ENCODE data around the gene AQP5.

DNA sequence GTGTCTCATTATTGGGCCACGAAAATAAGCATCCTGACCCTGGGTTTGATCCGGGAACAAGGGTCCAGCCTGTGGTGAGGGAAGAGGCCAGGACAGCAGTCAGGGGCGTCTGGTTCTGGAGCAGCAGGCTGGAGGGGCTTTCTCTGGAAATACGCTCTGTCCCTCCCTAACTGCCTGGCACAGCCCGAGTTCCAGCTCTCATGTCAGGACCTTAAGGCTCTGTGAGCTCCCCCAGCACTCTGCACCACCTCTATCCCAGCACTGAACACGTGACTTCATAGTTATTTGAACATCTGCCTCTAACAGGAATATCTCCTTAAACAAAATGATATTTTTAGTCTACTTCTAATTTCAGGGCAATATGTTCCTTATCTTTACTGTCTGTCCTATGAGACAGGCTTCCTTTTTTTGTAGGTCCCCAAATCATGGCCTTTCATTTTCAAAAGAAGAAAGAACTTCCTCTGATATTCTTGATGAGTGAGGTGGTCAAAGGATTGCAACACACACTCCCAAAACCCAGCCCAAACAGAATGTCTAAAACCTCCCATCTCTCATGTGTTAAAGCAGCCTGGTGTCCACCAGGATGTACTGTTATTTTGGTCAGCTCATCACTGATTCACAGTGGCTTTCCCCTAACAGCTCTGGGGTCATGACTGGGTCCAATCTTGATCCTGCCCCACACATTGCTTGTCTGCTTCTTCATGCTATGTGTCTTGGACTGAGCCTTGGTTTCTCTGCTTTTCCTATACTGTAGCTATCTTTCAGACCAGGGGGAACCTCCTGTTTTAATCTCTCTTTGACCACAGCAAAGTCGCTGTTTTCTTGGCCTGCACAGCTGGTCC is 20.8 kb downstream of the AQP5 start:
- TF ChIP-seq, protein P1, sequence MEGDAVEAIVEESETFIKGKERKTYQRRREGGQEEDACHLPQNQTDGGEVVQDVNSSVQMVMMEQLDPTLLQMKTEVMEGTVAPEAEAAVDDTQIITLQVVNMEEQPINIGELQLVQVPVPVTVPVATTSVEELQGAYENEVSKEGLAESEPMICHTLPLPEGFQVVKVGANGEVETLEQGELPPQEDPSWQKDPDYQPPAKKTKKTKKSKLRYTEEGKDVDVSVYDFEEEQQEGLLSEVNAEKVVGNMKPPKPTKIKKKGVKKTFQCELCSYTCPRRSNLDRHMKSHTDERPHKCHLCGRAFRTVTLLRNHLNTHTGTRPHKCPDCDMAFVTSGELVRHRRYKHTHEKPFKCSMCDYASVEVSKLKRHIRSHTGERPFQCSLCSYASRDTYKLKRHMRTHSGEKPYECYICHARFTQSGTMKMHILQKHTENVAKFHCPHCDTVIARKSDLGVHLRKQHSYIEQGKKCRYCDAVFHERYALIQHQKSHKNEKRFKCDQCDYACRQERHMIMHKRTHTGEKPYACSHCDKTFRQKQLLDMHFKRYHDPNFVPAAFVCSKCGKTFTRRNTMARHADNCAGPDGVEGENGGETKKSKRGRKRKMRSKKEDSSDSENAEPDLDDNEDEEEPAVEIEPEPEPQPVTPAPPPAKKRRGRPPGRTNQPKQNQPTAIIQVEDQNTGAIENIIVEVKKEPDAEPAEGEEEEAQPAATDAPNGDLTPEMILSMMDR (IDR thresholded peaks at IDR 0.05) = no peak
- no peak for TF ChIP-seq ZFX (IDR thresholded peaks at IDR 0.05; ENCODE audit: borderline replicate concordance)
